NCI-H2227 (cell line): ENCODE measurements around the gene PRKCZ.

ENCODE experiments used
- DNase-seq: peaks from one replicate; lab custom pipeline; 2025; ENCODE audit not compliant: unreplicated experiment; lab: John Stamatoyannopoulos, UW

PRKCZ gene

GRCh38 chr1:2205191-2205952 is 155.2 kb downstream of the PRKCZ start:
- peak; percentile 65 for DNase-seq

- no peak for DNase-seq
Measured at GRCh38 chr1:2206813-2207487, 156.7 kb downstream of the PRKCZ start.

GRCh38 chr1:2208309-2209239 is 158.4 kb downstream of the PRKCZ start:
- no peak for DNase-seq

GRCh38 chr1:2209400-2210083 is 159.3 kb downstream of the PRKCZ start:
- DNase-seq, result no peak

- DNase-seq, result no peak
Measured at GRCh38 chr1:2210084-2210653, 160.0 kb downstream of the PRKCZ start.

GRCh38 chr1:2210786-2211185 is 160.6 kb downstream of the PRKCZ start:
- no peak for DNase-seq

GRCh38 chr1:2212274-2212531 is 162.0 kb downstream of the PRKCZ start:
- DNase-seq, result no peak

GRCh38 chr1:2212532-2213491 is 162.6 kb downstream of the PRKCZ start:
- peak; percentile 93 for DNase-seq

- no peak for DNase-seq
Measured at GRCh38 chr1:2213576-2214505, 163.6 kb downstream of the PRKCZ start.

- DNase-seq, result no peak
Measured at GRCh38 chr1:2214541-2215241, 164.5 kb downstream of the PRKCZ start.

GRCh38 chr1:2215329-2215728 is 165.1 kb downstream of the PRKCZ start:
- no peak for DNase-seq

- no peak for DNase-seq
Measured at GRCh38 chr1:2215909-2216766, 165.9 kb downstream of the PRKCZ start.

GRCh38 chr1:2216767-2217058 is 166.5 kb downstream of the PRKCZ start:
- DNase-seq, result no peak

GRCh38 chr1:2221271-2221670 is 171.1 kb downstream of the PRKCZ start:
- no peak for DNase-seq

- no peak for DNase-seq
Measured at GRCh38 chr1:2224170-2224584, 174.0 kb downstream of the PRKCZ start.

GRCh38 chr1:2224631-2225428 is 174.6 kb downstream of the PRKCZ start:
- DNase-seq, result no peak
